HEK293 (cell line): ENCODE measurements around the gene OR5H2.

Experiments
- CTCF ChIA-PET: fragments of 350-600 bp; formaldehyde crosslinking; extraction: SDS; loops from one replicate; lab custom pipeline; 2021; ENCODE audit warnings: antibody characterized with exemption; lab: Yijun Ruan, JAX
- POLR2A ChIA-PET: fragments of 300-600 bp; formaldehyde crosslinking; extraction: SDS; loops from one replicate; lab custom pipeline; 2020; ENCODE audit warnings: antibody characterized with exemption, inconsistent platforms; lab: Yijun Ruan, JAX
- H3K27ac ChIP-seq: fragments of 200-500 bp; sonication (Bioruptor generic); 2 replicates; pipeline ENCODE4 v1.5.1; 2014; ENCODE audit warnings: low read depth, low read length, control low read depth, inconsistent platforms; ENCODE audit errors: extremely low read depth
- H3K36me3 ChIP-seq, 2 experiments: fragments of 200-500 bp in 1 of 2; sonication (Bioruptor generic) in 1 of 2; 1 replicate in 1 of 2; 2 replicates in 1 of 2; pipeline ENCODE4 v1.5.1; 2014 to 2017; ENCODE audit warnings: inconsistent platforms in 2 of 2, low read length in 2 of 2; ENCODE audit not compliant: control insufficient read depth in 2 of 2, insufficient read depth in 1 of 2
- H3K4me1 ChIP-seq: fragments of 200-500 bp; sonication (Bioruptor generic); 2 replicates; pipeline ENCODE4 v1.5.1; 2014; ENCODE audit warnings: mild to moderate bottlenecking, low read length, inconsistent platforms; ENCODE audit not compliant: control insufficient read depth, insufficient read depth
- H3K4me3 ChIP-seq: 2 replicates; pipeline ENCODE4 v1.5.1; 2011; ENCODE audit warnings: low read depth, mild to moderate bottlenecking, control low read depth, low read length, moderate library complexity
- H3K9me3 ChIP-seq: fragments of 200-500 bp; sonication (Bioruptor generic); 2 replicates; pipeline ENCODE4 v1.5.1; 2014; ENCODE audit warnings: low read depth, low read length, inconsistent platforms; ENCODE audit not compliant: control insufficient read depth, insufficient read depth
- KLF10 ChIP-seq: fragments of 450-650 bp; IDR thresholded peaks from 2 replicates; pipeline ENCODE4 v1.5.1; 2018; ENCODE audit warnings: missing biosample characterization, mild to moderate bottlenecking, missing genetic modification characterization
- KLF16 ChIP-seq: fragments of 450-650 bp; formaldehyde crosslinking; IDR thresholded peaks from 2 replicates; pipeline ENCODE4 v1.5.1; 2017; ENCODE audit warnings: missing biosample characterization, missing genetic modification characterization
- OVOL3 ChIP-seq: fragments of 450-650 bp; formaldehyde crosslinking; IDR thresholded peaks from 2 replicates; pipeline ENCODE4 v1.5.1; 2016; ENCODE audit warnings: missing biosample characterization, missing genetic modification characterization
- PBX3 ChIP-seq: sonication (generic); formaldehyde crosslinking; IDR thresholded peaks from 2 replicates; pipeline ENCODE4 v1.8.1; 2022; ENCODE audit warnings: mild to moderate bottlenecking, moderate library complexity, missing genetic modification reagents
- PRDM1 ChIP-seq: fragments of 450-650 bp; formaldehyde crosslinking; IDR thresholded peaks from 2 replicates; pipeline ENCODE4; 2016; ENCODE audit warnings: missing biosample characterization, missing genetic modification characterization
- SETDB1 ChIP-seq: IDR thresholded peaks from one replicate; pipeline ENCODE4 v1.6.1; 2017; ENCODE audit warnings: mild to moderate bottlenecking, low read length, moderate library complexity, mixed read lengths; ENCODE audit not compliant: insufficient read length
- SP2 ChIP-seq: fragments of 450-650 bp; formaldehyde crosslinking; IDR thresholded peaks from 2 replicates; pipeline ENCODE4 v1.5.1; 2016; ENCODE audit warnings: missing biosample characterization, missing genetic modification characterization
- ZBTB48 ChIP-seq: fragments of 450-650 bp; formaldehyde crosslinking; IDR thresholded peaks from 2 replicates; pipeline ENCODE4 v1.5.1; 2016; ENCODE audit warnings: missing biosample characterization, missing genetic modification characterization
- ZFP37 ChIP-seq: fragments of 450-650 bp; formaldehyde crosslinking; IDR thresholded peaks from 2 replicates; pipeline ENCODE4 v1.5.1; 2016; ENCODE audit warnings: missing biosample characterization, missing genetic modification characterization
- ZNF114 ChIP-seq: fragments of 450-650 bp; formaldehyde crosslinking; IDR thresholded peaks from 2 replicates; pipeline ENCODE4 v1.5.0; 2017; ENCODE audit warnings: missing biosample characterization, missing genetic modification characterization
- ZNF248 ChIP-seq: fragments of 450-650 bp; formaldehyde crosslinking; IDR thresholded peaks from 2 replicates; pipeline ENCODE4 v1.5.1; 2017; ENCODE audit warnings: missing biosample characterization, missing genetic modification characterization
- ZNF266 ChIP-seq: fragments of 450-650 bp; formaldehyde crosslinking; IDR thresholded peaks from 2 replicates; pipeline ENCODE4 v1.5.1; 2016; ENCODE audit warnings: missing biosample characterization, missing genetic modification characterization, low read depth
- ZNF341 ChIP-seq: fragments of 450-650 bp; formaldehyde crosslinking; IDR thresholded peaks from 2 replicates; pipeline ENCODE4; 2016; ENCODE audit warnings: low read depth, missing biosample characterization, missing genetic modification characterization
- ZNF350 ChIP-seq: fragments of 450-650 bp; formaldehyde crosslinking; IDR thresholded peaks from 2 replicates; pipeline ENCODE4 v1.5.0; 2017; ENCODE audit warnings: missing biosample characterization, mild to moderate bottlenecking, missing genetic modification characterization
- ZNF366 ChIP-seq: fragments of 450-650 bp; formaldehyde crosslinking; conservative IDR thresholded peaks from 2 replicates; pipeline ENCODE4 v1.5.1; 2016; ENCODE audit warnings: missing biosample characterization, missing genetic modification characterization
- ZNF404 ChIP-seq: fragments of 450-650 bp; formaldehyde crosslinking; IDR thresholded peaks from 2 replicates; pipeline ENCODE4 v1.5.1; 2017; ENCODE audit warnings: missing biosample characterization, missing genetic modification characterization
- ZNF488 ChIP-seq: fragments of 450-650 bp; formaldehyde crosslinking; IDR thresholded peaks from 2 replicates; pipeline ENCODE4 v1.5.1; 2016; ENCODE audit warnings: missing biosample characterization, missing genetic modification characterization
- ZNF529 ChIP-seq: fragments of 450-650 bp; formaldehyde crosslinking; IDR thresholded peaks from 2 replicates; pipeline ENCODE4 v1.5.1; 2017; ENCODE audit warnings: missing genetic modification characterization, missing biosample characterization; ENCODE audit not compliant: insufficient replicate concordance
- ZNF530 ChIP-seq: fragments of 450-650 bp; formaldehyde crosslinking; IDR thresholded peaks from 2 replicates; pipeline ENCODE4 v1.5.1; 2016; ENCODE audit warnings: low read depth, missing biosample characterization, missing genetic modification characterization
- ZNF626 ChIP-seq: fragments of 450-650 bp; sonication (Bioruptor Pico); formaldehyde crosslinking; IDR thresholded peaks from 2 replicates; pipeline ENCODE4 v1.5.1; 2018; ENCODE audit warnings: missing biosample characterization, missing genetic modification characterization, inconsistent platforms
- ZNF747 ChIP-seq: fragments of 450-650 bp; formaldehyde crosslinking; IDR thresholded peaks from 2 replicates; pipeline ENCODE4 v1.5.1; 2016; ENCODE audit warnings: missing biosample characterization, missing genetic modification characterization
- ZNF785 ChIP-seq: fragments of 450-650 bp; formaldehyde crosslinking; IDR thresholded peaks from 2 replicates; pipeline ENCODE4 v1.5.1; 2016; ENCODE audit warnings: missing biosample characterization, missing genetic modification characterization
- ZNF792 ChIP-seq: fragments of 450-650 bp; formaldehyde crosslinking; IDR thresholded peaks from 2 replicates; pipeline ENCODE4 v1.5.1; 2016; ENCODE audit warnings: missing biosample characterization, missing genetic modification characterization
- TF ChIP-seq, protein P1 (sequence below): fragments of 450-650 bp; formaldehyde crosslinking; IDR thresholded peaks from 2 replicates; pipeline ENCODE4 v1.5.1; 2016; ENCODE audit warnings: missing biosample characterization, missing genetic modification characterization
- TF ChIP-seq, protein P2 (sequence below): fragments of 450-650 bp; formaldehyde crosslinking; IDR thresholded peaks from 2 replicates; pipeline ENCODE4; 2016; ENCODE audit warnings: missing biosample characterization, missing genetic modification characterization
- TF ChIP-seq, protein P3 (sequence below): fragments of 450-650 bp; formaldehyde crosslinking; IDR thresholded peaks from 2 replicates; pipeline ENCODE4 v1.5.1; 2016; ENCODE audit warnings: missing biosample characterization, missing genetic modification characterization, low read depth

OR5H2 gene

GRCh38 chr3:98325055-98325454 lies 42.8 kb downstream of the OR5H2 start:
- H3K36me3 ChIP-seq, result no peaks in the 10 kb centered on the region
- no peak for TF ChIP-seq ZNF626 (tag by site-specific recombination)
- no peak for TF ChIP-seq ZNF248 (tag by site-specific recombination)
- no peak for TF ChIP-seq ZNF488 (tag by site-specific recombination)
- TF ChIP-seq, protein P1, sequence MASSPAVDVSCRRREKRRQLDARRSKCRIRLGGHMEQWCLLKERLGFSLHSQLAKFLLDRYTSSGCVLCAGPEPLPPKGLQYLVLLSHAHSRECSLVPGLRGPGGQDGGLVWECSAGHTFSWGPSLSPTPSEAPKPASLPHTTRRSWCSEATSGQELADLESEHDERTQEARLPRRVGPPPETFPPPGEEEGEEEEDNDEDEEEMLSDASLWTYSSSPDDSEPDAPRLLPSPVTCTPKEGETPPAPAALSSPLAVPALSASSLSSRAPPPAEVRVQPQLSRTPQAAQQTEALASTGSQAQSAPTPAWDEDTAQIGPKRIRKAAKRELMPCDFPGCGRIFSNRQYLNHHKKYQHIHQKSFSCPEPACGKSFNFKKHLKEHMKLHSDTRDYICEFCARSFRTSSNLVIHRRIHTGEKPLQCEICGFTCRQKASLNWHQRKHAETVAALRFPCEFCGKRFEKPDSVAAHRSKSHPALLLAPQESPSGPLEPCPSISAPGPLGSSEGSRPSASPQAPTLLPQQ (tag by site-specific recombination), result no peak
- TF ChIP-seq ZNF350, result no peak
- TF ChIP-seq ZFP37 (tag by site-specific recombination), result no peak
- TF ChIP-seq KLF16 (tag by site-specific recombination), result no peak
- no peak for TF ChIP-seq ZNF266 (tag by site-specific recombination)
- TF ChIP-seq ZBTB48 (tag by site-specific recombination), result no peak
- TF ChIP-seq ZNF529, result no peak
- no peak for TF ChIP-seq ZNF747 (tag by site-specific recombination)
- ChIA-PET CTCF (interaction anchor here (0.7 to 1.6 kb wide), 3 partner anchors 19 to 582 kb away, joined by 3 to 9 read pairs (median 4); no protein-coding TSS in a partner anchor), POLR2A (no interaction called here)
- no peak overlapping the region for H3K27ac ChIP-seq
- H3K4me1 ChIP-seq, result no peaks in the 10 kb centered on the region
- no peaks in the 10 kb centered on the region for H3K9me3 ChIP-seq
- H3K4me3 ChIP-seq, result no peak overlapping the region

GRCh38 chr3:98326105-98326893 lies 44.0 kb downstream of the OR5H2 start:
- Histone ChIP-seq H3K4me3 (no peak overlapping the region), H3K27ac (no peak overlapping the region)
- POLR2A ChIA-PET, result no interaction called here
- TF ChIP-seq PRDM1 (tag by site-specific recombination) (no peak), ZNF114 (tag by site-specific recombination) (no peak)
- TF ChIP-seq, protein P2, sequence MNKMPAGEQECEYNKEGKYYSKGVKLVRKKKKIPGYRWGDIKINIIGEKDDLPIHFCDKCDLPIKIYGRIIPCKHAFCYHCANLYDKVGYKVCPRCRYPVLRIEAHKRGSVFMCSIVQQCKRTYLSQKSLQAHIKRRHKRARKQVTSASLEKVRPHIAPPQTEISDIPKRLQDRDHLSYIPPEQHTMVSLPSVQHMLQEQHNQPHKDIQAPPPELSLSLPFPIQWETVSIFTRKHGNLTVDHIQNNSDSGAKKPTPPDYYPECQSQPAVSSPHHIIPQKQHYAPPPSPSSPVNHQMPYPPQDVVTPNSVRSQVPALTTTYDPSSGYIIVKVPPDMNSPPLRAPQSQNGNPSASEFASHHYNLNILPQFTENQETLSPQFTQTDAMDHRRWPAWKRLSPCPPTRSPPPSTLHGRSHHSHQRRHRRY (tag by site-specific recombination), result no peak
- TF ChIP-seq, all 188 proteins: peak for 0
- Histone ChIP-seq H3K4me1 (no peaks in the 10 kb centered on the region), H3K36me3 (no peaks in the 10 kb centered on the region), H3K9me3 (no peaks in the 10 kb centered on the region)
- CTCF ChIA-PET, result interaction anchor here (0.8 to 1.6 kb wide), 2 partner anchors 18 to 287 kb away, joined by 4 to 9 read pairs; no protein-coding TSS in a partner anchor

GRCh38 chr3:98326945-98327344 lies 44.6 kb downstream of the OR5H2 start:
- Histone ChIP-seq H3K36me3 (no peaks in the 10 kb centered on the region), H3K4me1 (no peaks in the 10 kb centered on the region), H3K9me3 (no peaks in the 10 kb centered on the region), H3K4me3 (no peak overlapping the region), H3K27ac (no peak overlapping the region)
- CTCF ChIA-PET, result no interaction called here
- POLR2A ChIA-PET, result no interaction called here
- no peak for TF ChIP-seq ZNF785 (tag by site-specific recombination)
- TF ChIP-seq ZNF404 (tag by site-specific recombination), result no peak
- no peak for TF ChIP-seq KLF10
- no peak for TF ChIP-seq SP2 (tag by site-specific recombination)
- TF ChIP-seq, protein P3, sequence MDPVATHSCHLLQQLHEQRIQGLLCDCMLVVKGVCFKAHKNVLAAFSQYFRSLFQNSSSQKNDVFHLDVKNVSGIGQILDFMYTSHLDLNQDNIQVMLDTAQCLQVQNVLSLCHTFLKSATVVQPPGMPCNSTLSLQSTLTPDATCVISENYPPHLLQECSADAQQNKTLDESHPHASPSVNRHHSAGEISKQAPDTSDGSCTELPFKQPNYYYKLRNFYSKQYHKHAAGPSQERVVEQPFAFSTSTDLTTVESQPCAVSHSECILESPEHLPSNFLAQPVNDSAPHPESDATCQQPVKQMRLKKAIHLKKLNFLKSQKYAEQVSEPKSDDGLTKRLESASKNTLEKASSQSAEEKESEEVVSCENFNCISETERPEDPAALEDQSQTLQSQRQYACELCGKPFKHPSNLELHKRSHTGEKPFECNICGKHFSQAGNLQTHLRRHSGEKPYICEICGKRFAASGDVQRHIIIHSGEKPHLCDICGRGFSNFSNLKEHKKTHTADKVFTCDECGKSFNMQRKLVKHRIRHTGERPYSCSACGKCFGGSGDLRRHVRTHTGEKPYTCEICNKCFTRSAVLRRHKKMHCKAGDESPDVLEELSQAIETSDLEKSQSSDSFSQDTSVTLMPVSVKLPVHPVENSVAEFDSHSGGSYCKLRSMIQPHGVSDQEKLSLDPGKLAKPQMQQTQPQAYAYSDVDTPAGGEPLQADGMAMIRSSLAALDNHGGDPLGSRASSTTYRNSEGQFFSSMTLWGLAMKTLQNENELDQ (tag by site-specific recombination), result no peak
- TF ChIP-seq OVOL3 (tag by site-specific recombination), result no peak
- TF ChIP-seq ZNF341 (tag by site-specific recombination), result no peak
- no peak for TF ChIP-seq ZNF530 (tag by site-specific recombination)
- no peak for TF ChIP-seq ZNF366 (tag by site-specific recombination)
- no peak for TF ChIP-seq PBX3 (CRISPR knock-in tag)
- TF ChIP-seq SETDB1, result no peak
- TF ChIP-seq ZNF792 (tag by site-specific recombination), result no peak
